HG03108 (cell line): ENCODE data around the gene USP31.
"Not testable (repeated sequence)": the region's sequence is repeated elsewhere in the genome, so short reads cannot be mapped to it uniquely, and the experiment has no call there.

ENCODE experiments used
- ATAC-seq: cut with Tn5 transposase; IDR thresholded peaks from one replicate; pipeline ENCODE4 v1.9.1; 2021; ENCODE audit warnings: moderate library complexity; ENCODE audit not compliant: unreplicated experiment

USP31 gene

GRCh38 chr16:23101012-23101550 lies 48.2 kb downstream of the USP31 start:
- no peak for ATAC-seq

- not testable (repeated sequence) for ATAC-seq
These were observed 52.8 kb downstream of the USP31 start for GRCh38 chr16:23096450-23096849.

- not testable (repeated sequence) for ATAC-seq
These were observed 55.1 kb downstream of the USP31 start for GRCh38 chr16:23094136-23094535.

- ATAC-seq = no peak
These were observed 56.5 kb downstream of the USP31 start for GRCh38 chr16:23092801-23093117.

GRCh38 chr16:23092072-23092800 lies 57.0 kb downstream of the USP31 start:
- ATAC-seq = no peak

GRCh38 chr16:23089111-23089510 lies 60.1 kb downstream of the USP31 start:
- ATAC-seq = no peak

- no peak for ATAC-seq
These were observed 61.2 kb downstream of the USP31 start for GRCh38 chr16:23088018-23088417.

GRCh38 chr16:23085949-23086348 lies 63.3 kb downstream of the USP31 start:
- no peak for ATAC-seq

GRCh38 chr16:23082161-23082788 lies 67.0 kb downstream of the USP31 start:
- no peak for ATAC-seq

- no peak for ATAC-seq
These were observed 67.6 kb downstream of the USP31 start for GRCh38 chr16:23081675-23082119.

- ATAC-seq = no peak
These were observed 68.5 kb downstream of the USP31 start for GRCh38 chr16:23080747-23081146.

- no peak for ATAC-seq
These were observed 68.9 kb downstream of the USP31 start for GRCh38 chr16:23080329-23080728.

- no peak for ATAC-seq
These were observed 69.5 kb downstream of the USP31 start for GRCh38 chr16:23079675-23080301.

GRCh38 chr16:23074423-23074822 lies 74.8 kb downstream of the USP31 start:
- ATAC-seq = no peak

- ATAC-seq = no peak
These were observed 76.3 kb downstream of the USP31 start for GRCh38 chr16:23072769-23073549.

GRCh38 chr16:23072084-23072599 lies 77.1 kb downstream of the USP31 start:
- ATAC-seq = no peak

- no peak for ATAC-seq
These were observed 77.8 kb downstream of the USP31 start for GRCh38 chr16:23071196-23072083.

GRCh38 chr16:23069844-23070243 lies 79.4 kb downstream of the USP31 start:
- no peak for ATAC-seq

GRCh38 chr16:23068079-23068736 lies 81.0 kb downstream of the USP31 start:
- ATAC-seq = no peak
